ENCODE measurements around the gene REL.
A peak's percentile ranks its signal among the peaks of the same experiment; 100 is the strongest.

REL gene

DNA sequence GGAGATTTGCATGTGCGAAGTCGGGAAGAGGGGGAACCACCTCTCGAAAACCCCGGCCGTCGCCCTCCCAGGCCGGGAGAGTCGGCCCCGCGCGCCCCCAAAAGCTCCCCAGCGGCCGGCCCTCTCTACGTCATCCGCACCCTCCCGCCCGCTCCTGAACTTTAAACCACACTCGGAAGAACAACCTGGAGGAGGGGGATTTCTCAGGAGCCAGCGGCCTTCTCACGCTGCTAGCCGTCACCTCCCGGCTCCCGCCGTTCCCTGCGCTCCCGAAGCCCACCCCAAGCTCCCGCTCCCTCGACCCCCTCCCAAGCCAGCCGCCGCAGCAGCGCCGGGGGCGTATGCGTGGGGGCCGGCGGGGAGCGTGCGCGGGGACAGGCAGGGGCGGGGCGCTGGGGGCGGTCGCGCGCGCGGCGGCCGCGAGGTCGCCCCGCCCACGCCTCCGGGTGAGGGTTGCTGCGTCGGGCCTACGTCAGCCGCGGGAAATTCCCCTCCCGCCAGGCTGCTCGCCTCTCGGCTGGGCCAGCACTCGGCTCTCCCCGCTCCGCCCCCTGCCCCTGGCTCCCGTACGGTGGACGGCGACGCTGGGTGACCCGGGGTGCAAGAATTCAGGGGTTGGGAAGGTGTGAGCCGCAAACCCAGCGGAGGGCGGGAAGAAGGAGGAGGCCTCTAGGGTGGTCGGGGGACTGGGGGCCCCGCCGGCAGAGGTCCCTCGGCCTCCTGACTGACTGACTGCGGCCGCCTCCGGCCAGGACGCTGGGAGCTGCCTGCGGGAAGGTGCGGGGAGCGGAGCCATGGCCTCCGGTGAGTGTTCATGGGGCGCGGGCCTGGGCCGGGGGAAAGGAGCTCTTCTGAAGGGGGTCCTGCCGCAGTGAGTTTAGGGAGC lies at the start of gene REL:
Gene REL (plus strand): TSS at position 528 of the 886 bp plus-strand sequence. CDS start 267 bp downstream, at position 795.
- DNase-seq (ENCODE audit: extremely low read depth, insufficient read length) = peak; percentile 93
- peak within 1 kb of the TSS; percentile 99 for H3K4me3 ChIP-seq (replicated peaks; ENCODE audit: low read depth, low read length)
- no peak for TF ChIP-seq CTCF (IDR thresholded peaks at IDR 0.05; ENCODE audit: insufficient read depth, low read length, poor library complexity, severe bottlenecking)
- H3K36me3 ChIP-seq (ENCODE audit: control insufficient read depth, insufficient read depth, low read length) = no peaks in the 10 kb centered on the region
- no peaks in the 10 kb centered on the region for H3K27me3 ChIP-seq (replicated peaks; ENCODE audit: control insufficient read depth, insufficient read depth, low read length)

GRCh38 chr2:60831921-60832320 lies 49.5 kb upstream of the REL start:
- Histone ChIP-seq H3K4me3 (replicated peaks; ENCODE audit: low read depth, low read length) (no peak overlapping the region), H3K36me3 (ENCODE audit: control insufficient read depth, insufficient read depth, low read length) (no peaks in the 10 kb centered on the region), H3K27me3 (replicated peaks; ENCODE audit: control insufficient read depth, insufficient read depth, low read length) (no peaks in the 10 kb centered on the region)
- no peak for DNase-seq (ENCODE audit: extremely low read depth, insufficient read length)
- TF ChIP-seq CTCF (IDR thresholded peaks at IDR 0.05; ENCODE audit: insufficient read depth, low read length, poor library complexity, severe bottlenecking) = no peak

DNA sequence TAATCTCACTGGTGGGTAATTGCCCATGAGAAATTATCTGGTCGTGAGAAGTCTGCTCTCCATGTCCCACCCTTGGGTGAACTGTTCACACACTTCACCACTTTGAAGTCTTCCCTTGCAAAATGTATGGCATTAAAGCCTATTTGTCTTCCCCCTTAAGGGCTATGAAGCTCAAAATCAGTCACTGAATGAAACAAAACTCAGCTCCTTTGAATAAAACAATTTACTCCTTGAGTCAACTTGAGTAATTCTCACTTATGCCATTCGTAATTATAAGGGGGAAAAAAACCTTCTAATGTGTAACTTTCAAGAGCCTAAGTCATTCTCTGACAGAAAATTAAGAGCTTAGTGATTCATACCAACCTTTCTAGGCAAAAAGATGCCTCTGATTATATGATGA lies 48.8 kb upstream of the REL start:
- H3K4me3 ChIP-seq (replicated peaks; ENCODE audit: low read depth, low read length) = no peak overlapping the region
- H3K36me3 ChIP-seq (ENCODE audit: control insufficient read depth, insufficient read depth, low read length) = no peaks in the 10 kb centered on the region
- no peaks in the 10 kb centered on the region for H3K27me3 ChIP-seq (replicated peaks; ENCODE audit: control insufficient read depth, insufficient read depth, low read length)
- TF ChIP-seq CTCF (IDR thresholded peaks at IDR 0.05; ENCODE audit: insufficient read depth, low read length, poor library complexity, severe bottlenecking) = no peak
- DNase-seq (ENCODE audit: extremely low read depth, insufficient read length) = no peak

DNA sequence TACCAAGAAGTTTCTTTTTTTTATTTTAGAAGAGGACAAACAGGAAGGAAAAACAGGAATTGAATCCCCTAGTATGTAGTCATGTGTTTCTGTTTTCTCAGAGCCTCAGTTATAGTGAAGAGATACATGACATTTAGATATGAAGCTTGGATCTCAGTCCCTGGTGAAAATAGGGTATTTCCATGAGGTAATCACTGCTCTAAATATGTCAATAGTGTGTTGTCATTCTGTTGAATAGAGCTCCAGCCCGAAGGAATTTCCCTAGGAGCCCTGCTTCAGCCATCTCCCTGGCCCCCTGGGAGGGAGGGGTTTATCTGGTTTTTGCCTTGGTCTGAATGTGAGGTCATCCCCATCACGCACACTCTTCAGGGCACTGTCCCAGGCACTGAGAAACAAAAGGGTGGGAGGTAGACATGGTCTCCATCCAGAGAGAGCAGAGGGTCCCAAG lies 47.1 kb upstream of the REL start:
- Histone ChIP-seq H3K4me3 (replicated peaks; ENCODE audit: low read depth, low read length) (no peak overlapping the region), H3K27me3 (replicated peaks; ENCODE audit: control insufficient read depth, insufficient read depth, low read length) (no peaks in the 10 kb centered on the region), H3K36me3 (ENCODE audit: control insufficient read depth, insufficient read depth, low read length) (no peaks in the 10 kb centered on the region)
- TF ChIP-seq CTCF (IDR thresholded peaks at IDR 0.05; ENCODE audit: insufficient read depth, low read length, poor library complexity, severe bottlenecking) = no peak
- peak; percentile 76 for DNase-seq (ENCODE audit: extremely low read depth, insufficient read length)

- TF ChIP-seq CTCF (IDR thresholded peaks at IDR 0.05; ENCODE audit: insufficient read depth, low read length, poor library complexity, severe bottlenecking) = no peak
- DNase-seq (ENCODE audit: extremely low read depth, insufficient read length) = no peak
- no peak overlapping the region for H3K4me3 ChIP-seq (replicated peaks; ENCODE audit: low read depth, low read length)
- no peaks in the 10 kb centered on the region for H3K36me3 ChIP-seq (ENCODE audit: control insufficient read depth, insufficient read depth, low read length)
- H3K27me3 ChIP-seq (replicated peaks; ENCODE audit: control insufficient read depth, insufficient read depth, low read length) = no peaks in the 10 kb centered on the region
Observed at GRCh38 chr2:60836491-60836890, 44.9 kb upstream of the REL start.

Data from GM06990 (cell line).